MM.1S (cell line): ENCODE results near the gene NEDD8.
A peak's percentile ranks its signal among the peaks of the same experiment; 100 is the strongest.

ENCODE experiments used
- DNase-seq: peaks from one replicate; pipeline ENCODE4 v3.0.0-alpha.2; 2015
- H2AFZ ChIP-seq: fragments of 300-600 bp; sonication (generic); 2 replicates; pipeline ENCODE4 v1.6.0; 2016; ENCODE audit warnings: antibody characterized with exemption, low read length
- H3F3A ChIP-seq: fragments of 300-600 bp; sonication (generic); 2 replicates; pipeline ENCODE4 v1.6.1; 2016; ENCODE audit warnings: mild to moderate bottlenecking, antibody characterized with exemption, low read length, moderate library complexity, mixed read lengths; ENCODE audit not compliant: insufficient read depth
- H3K27ac ChIP-seq: fragments of 300-600 bp; sonication (generic); 2 replicates; pipeline ENCODE4 v1.5.1; 2016; ENCODE audit warnings: mild to moderate bottlenecking, low read length
- H3K27me3 ChIP-seq: fragments of 300-600 bp; sonication (generic); replicated peaks from 2 replicates; pipeline ENCODE4 v1.6.0; 2016; ENCODE audit warnings: low read length; ENCODE audit not compliant: insufficient read depth
- H3K36me3 ChIP-seq: fragments of 300-600 bp; sonication (generic); replicated peaks from 2 replicates; pipeline ENCODE4 v1.6.1; 2016; ENCODE audit warnings: mild to moderate bottlenecking, low read length, mixed read lengths; ENCODE audit not compliant: insufficient read depth
- H3K4me1 ChIP-seq: fragments of 300-600 bp; sonication (generic); 2 replicates; pipeline ENCODE4 v1.6.1; 2016; ENCODE audit warnings: low read length, mixed read lengths
- H3K4me2 ChIP-seq: fragments of 300-600 bp; sonication (generic); 2 replicates; pipeline ENCODE4 v1.6.0; 2016; ENCODE audit warnings: low read depth, low read length
- H3K4me3 ChIP-seq: fragments of 300-600 bp; sonication (generic); 2 replicates; pipeline ENCODE4 v1.5.1; 2016; ENCODE audit warnings: low read length, mixed read lengths
- H3K79me2 ChIP-seq: fragments of 300-600 bp; sonication (generic); 2 replicates; pipeline ENCODE4 v1.6.1; 2016; ENCODE audit warnings: mixed run types, low read length, mixed read lengths
- H3K9ac ChIP-seq: fragments of 300-600 bp; sonication (generic); 2 replicates; pipeline ENCODE4 v1.6.1; 2016; ENCODE audit warnings: low read length, mixed read lengths
- H3K9me2 ChIP-seq: fragments of 300-600 bp; sonication (generic); replicated peaks from 2 replicates; pipeline ENCODE4 v1.6.1; 2016; ENCODE audit warnings: mild to moderate bottlenecking, low read length, mixed read lengths; ENCODE audit not compliant: insufficient read depth
- H3K9me3 ChIP-seq: fragments of 300-600 bp; sonication (generic); replicated peaks from 2 replicates; pipeline ENCODE4 v1.6.1; 2016; ENCODE audit warnings: mild to moderate bottlenecking, low read length, mixed read lengths; ENCODE audit not compliant: insufficient read depth
- H4K20me1 ChIP-seq: fragments of 300-600 bp; sonication (generic); 2 replicates; pipeline ENCODE4 v1.6.1; 2016; ENCODE audit warnings: mild to moderate bottlenecking, low read length, moderate library complexity, mixed read lengths; ENCODE audit not compliant: insufficient read depth
- CTCF ChIP-seq: fragments of 300-600 bp; sonication (generic); IDR thresholded peaks from 2 replicates; pipeline ENCODE4 v1.5.1; 2016; ENCODE audit warnings: antibody characterized with exemption, low read length, mixed read lengths
- EZH2 ChIP-seq: fragments of 300-600 bp; sonication (generic); optimal IDR thresholded peaks from 2 replicates; pipeline ENCODE3; 2017; ENCODE audit warnings: low read depth, mild to moderate bottlenecking, antibody characterized with exemption, low read length, mixed read lengths
- EZH2phosphoT487 ChIP-seq: fragments of 300-600 bp; sonication (generic); IDR thresholded peaks from 2 replicates; pipeline ENCODE4 v1.6.1; 2018; ENCODE audit warnings: antibody characterized with exemption, low read length

Gene NEDD8

GRCh38 chr14:24232121-24232644 is at the start of gene NEDD8:
TSS of gene NEDD8 (minus strand) at chr14:24232367. CDS start at chr14:24232267, 100 bp downstream.
- no peaks in the 10 kb centered on the region for H3K9me3 ChIP-seq
- H3K4me1 ChIP-seq, result peaks cover 5% of the 10 kb centered on the region
- H3K4me2 ChIP-seq, result peak within 1 kb of the TSS; percentile 81
- H3K9ac ChIP-seq, result peak within 1 kb of the TSS; percentile 66
- peak within 1 kb of the TSS; percentile 82 for H2AFZ ChIP-seq
- H3K9me2 ChIP-seq, result no peaks in the 10 kb centered on the region
- no peaks in the 10 kb centered on the region for H3K36me3 ChIP-seq
- DNase-seq, result peak; percentile 67
- H3K79me2 ChIP-seq, result peaks cover 30% of the 10 kb centered on the region
- no peak for TF ChIP-seq EZH2
- no peak for TF ChIP-seq EZH2phosphoT487
- no peak for TF ChIP-seq CTCF
- no peaks in the 10 kb centered on the region for H4K20me1 ChIP-seq
- H3K27me3 ChIP-seq, result no peaks in the 10 kb centered on the region
- H3K4me3 ChIP-seq, result peak within 1 kb of the TSS; percentile 81
- peak within 1 kb of the TSS; percentile 73; the same call in 1 of the 2 replicates for H3K27ac ChIP-seq
- no peaks in the 10 kb centered on the region for H3F3A ChIP-seq

- TF ChIP-seq CTCF (no peak), EZH2 (no peak), EZH2phosphoT487 (no peak)
- Histone ChIP-seq H3K27ac (no peak overlapping the region), H2AFZ (no peak overlapping the region), H3K36me3 (no peaks in the 10 kb centered on the region), H3K9ac (no peak overlapping the region), H4K20me1 (no peaks in the 10 kb centered on the region), H3F3A (no peaks in the 10 kb centered on the region), H3K79me2 (no peaks in the 10 kb centered on the region), H3K4me1 (peaks cover 7% of the 10 kb centered on the region; the same call in 1 of the 2 replicates), H3K4me3 (no peak overlapping the region), H3K27me3 (no peaks in the 10 kb centered on the region), H3K9me3 (no peaks in the 10 kb centered on the region), H3K4me2 (no peak overlapping the region), H3K9me2 (no peaks in the 10 kb centered on the region)
- no peak for DNase-seq
Observed at GRCh38 chr14:24281636-24282035, 49.5 kb upstream of the NEDD8 start.

GRCh38 chr14:24280797-24281460 is 48.8 kb upstream of the NEDD8 start:
- DNase-seq, result no peak
- Histone ChIP-seq H4K20me1 (no peaks in the 10 kb centered on the region), H3K9me3 (no peaks in the 10 kb centered on the region), H3K4me1 (peaks cover 7% of the 10 kb centered on the region; the same call in 1 of the 2 replicates), H2AFZ (no peak overlapping the region), H3F3A (no peaks in the 10 kb centered on the region), H3K27ac (no peak overlapping the region), H3K27me3 (no peaks in the 10 kb centered on the region), H3K9me2 (no peaks in the 10 kb centered on the region), H3K4me3 (no peak overlapping the region), H3K79me2 (no peaks in the 10 kb centered on the region), H3K4me2 (no peak overlapping the region), H3K9ac (no peak overlapping the region), H3K36me3 (no peaks in the 10 kb centered on the region)
- no peak for TF ChIP-seq CTCF
- no peak for TF ChIP-seq EZH2
- TF ChIP-seq EZH2phosphoT487, result no peak
